Stimulated activated CD4-positive, alpha-beta T cell treated with anti-CD3 and anti-CD28 coated beads, Interleukin-12 subunit alpha, Interleukin-12 subunit beta, amount 100 ng/mL, for 24 hours (primary cell): ENCODE measurements around the gene CADPS.

ENCODE experiments used
- DNase-seq, 2 experiments: peaks; one replicate each; pipeline ENCODE4 v3.0.0-alpha.2; 2020; ENCODE audit warnings: low read depth in 2 of 2

Gene CADPS

DNA sequence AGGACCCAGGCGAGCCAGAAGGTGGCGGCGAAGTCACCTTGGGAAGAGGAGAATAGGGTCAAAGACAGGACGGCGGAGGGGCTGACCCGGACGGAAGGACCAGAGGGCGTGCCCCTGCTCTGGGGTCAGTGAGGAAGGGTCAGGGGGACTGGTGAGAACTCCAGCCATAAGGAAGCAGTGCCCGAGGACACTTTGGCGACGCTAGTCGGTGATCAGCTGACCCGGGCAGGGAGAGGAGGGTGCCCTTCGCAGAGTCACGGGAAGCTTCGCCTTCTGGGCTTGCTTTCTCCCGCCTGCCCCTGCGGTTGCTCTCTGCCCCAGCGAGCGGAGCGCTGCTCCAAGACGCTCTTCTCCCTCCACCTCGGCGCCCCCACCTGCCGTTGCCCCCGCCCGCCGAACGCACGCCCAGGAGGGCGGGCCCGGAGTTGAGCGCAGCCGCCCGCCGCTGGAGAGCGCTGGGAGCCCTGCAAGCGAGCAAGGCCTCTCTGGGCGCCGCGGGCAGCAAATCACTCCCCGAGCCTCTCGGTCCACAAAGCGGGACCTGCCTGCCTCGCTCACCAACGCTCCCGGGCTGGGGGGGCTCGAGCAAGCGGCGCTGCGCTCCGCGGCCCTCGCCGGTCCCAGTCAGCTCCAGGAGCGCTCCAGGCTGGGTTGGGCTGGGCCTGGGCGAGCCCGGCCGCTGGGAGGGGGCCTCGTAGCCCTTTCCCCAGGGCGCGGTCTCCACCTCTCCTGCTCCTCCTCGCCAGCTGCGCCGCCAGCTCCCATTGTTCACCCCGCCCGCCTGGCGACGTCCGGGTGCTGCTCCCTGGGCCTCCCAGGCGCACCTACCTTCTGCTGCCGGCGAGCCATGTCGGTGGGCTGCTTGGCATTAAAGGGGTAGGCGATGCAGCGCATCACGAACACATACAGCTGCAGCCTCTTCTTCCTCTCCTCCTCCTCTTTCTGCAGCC is 1.2 kb downstream of the CADPS start:
- DNase-seq = no peak

DNA sequence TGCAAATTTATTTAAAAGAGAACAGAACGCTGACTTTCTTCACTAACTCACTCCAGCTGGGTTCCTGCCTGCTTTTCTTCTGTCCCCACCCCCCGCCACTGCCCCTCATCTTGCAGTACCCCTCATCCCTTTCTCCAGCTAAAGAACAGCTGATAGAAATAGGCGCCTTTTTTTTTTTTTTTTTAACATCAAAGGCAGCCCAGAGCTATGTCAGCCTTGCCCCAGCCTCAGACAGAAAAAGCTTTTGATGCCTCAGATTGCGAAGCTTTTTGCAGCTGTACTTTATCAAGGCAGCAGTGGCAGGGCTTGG is 1.8 kb downstream of the CADPS start:
- no peak for DNase-seq

DNA sequence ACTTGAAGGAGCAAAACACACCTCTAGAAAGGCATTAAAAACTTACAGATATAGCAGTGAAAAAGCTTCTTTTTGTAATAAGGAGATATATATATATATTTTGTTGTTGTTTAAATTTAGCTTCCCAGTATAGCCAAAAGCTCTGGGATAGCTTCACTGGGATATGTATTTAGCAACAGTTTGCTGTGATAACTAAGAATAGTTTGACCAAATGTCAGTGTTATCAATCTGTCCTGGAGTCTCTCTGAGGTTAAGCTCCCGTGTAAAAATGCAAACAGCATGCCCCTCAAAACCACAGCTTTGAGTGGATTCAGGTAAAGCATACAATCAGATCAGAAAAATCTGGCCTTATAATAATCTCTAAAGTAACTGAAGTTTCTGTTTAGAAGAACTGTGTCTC is 2.9 kb downstream of the CADPS start:
- DNase-seq = no peak

DNA sequence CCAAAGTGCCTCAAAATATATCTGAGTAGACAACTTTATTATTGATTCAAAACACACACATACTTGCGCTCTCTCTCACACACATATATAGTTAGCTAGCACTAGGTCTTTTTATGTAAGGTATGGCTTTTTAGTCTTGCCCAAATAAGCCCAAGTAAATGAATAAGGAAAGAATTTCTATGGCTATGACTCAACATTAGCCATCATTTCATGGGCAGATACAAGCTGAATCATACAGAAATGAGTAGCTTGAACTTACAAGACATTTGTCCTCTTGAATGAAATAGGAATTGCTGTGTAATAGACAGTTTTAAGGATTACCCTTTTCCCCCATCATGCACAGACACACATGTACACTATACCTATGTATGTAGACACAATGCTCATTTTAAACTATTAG is 4.9 kb downstream of the CADPS start:
- no peak for DNase-seq

DNA sequence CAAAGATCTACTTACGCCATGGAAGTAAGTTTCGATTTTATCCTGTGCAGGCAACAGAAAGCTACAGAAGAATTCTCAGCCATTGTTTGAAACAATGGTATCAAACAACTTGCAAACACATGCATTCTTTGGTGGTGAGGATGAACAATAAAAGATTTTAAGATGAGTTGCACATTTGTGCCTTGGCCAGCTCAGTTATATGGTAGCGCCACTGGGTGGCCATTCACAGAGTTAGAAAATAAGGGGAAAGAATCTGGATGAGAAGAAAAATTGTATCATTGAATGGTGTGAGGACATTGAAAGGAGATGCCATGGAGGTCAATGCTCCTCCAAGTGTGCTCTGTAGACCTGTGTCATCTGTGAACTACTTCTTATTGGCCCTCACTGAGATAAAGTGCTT is 11.6 kb downstream of the CADPS start:
- no peak for DNase-seq

GRCh38 chr3:62859203-62859791 is 15.9 kb downstream of the CADPS start:
- DNase-seq = no peak

- no peak for DNase-seq
Measured at GRCh38 chr3:62845996-62846395, 29.2 kb downstream of the CADPS start.

DNA sequence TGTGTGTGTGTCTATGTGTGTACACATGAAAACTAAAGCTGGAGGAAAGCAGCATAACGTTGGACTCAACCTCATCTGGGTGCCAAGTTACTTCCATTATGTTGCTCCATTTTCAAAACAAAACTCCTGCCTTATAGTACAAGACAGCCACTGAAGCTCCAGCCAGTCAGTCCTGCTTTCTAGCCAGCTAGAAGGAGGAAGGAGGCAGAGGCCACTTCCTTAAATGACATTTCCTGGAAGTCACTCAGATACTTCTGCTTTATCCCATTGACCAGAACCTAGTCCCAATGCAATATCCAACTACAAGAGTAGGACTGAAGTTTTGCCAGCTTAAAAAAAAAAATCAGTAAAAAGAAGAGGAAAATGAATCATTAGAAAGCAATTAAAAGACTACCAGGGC is 31.7 kb downstream of the CADPS start:
- DNase-seq = no peak

- DNase-seq = no peak
Measured at GRCh38 chr3:62839748-62840147, 35.5 kb downstream of the CADPS start.

DNA sequence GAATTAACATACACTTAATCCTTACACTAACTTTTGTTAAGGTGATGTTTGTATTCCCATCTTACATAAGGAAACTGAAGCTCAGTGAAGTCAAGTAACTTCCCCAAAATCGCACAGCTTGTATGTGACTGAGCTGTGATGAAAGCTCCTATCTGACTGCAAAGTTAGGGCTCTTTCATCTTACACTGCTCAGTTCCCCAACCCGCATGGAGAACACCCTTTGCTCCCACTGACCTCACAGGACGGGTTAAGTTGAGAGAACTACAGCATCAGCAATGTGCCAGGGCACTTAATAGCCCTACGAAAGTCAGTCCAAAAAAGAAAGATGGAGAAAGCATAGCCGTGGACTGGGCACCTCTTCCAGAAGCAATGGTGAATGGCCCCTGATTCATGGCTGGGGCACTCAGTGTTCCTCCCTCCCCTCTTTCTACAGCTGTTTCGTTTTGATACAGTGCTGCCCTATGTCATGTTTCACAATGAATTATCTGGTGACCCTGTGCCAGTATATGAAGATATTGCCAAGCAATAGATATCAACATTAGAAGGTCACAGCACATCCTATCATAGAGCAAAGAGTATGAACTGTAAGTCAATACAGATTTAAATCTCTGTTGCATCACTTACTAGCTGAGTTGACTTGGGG is 38.0 kb downstream of the CADPS start:
- DNase-seq = no peak

DNA sequence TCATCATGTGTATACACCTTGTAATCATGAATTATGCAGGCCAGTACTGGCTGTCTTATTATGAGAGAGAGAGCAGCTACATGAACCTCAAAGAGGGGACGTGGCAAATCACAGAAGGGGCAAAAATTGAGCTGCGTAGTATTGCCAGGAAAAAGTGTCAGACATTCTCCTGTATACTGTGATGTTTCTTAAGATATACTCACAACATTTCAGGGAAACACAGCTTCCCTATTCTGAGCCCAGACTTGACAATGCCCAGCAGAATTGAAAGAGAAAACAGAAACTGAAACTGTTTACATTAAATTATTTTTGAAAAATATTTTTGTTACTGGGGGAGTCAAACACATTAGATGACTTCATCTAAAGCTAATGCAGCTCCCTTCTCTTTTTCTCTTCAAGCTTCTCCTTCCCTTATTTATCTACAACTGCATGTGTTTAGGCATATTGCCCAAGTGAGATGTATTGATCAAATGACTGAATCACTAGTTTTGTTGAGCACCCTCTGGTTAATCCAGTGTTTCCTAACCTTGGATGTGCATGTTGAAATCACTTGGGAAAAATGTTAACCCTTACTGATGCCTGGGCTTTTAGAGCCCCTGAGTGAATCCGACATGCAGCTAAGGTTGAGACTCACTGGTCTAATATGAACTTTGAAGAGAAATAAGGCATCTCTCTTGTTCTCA is 39.5 kb downstream of the CADPS start:
- no peak for DNase-seq

DNA sequence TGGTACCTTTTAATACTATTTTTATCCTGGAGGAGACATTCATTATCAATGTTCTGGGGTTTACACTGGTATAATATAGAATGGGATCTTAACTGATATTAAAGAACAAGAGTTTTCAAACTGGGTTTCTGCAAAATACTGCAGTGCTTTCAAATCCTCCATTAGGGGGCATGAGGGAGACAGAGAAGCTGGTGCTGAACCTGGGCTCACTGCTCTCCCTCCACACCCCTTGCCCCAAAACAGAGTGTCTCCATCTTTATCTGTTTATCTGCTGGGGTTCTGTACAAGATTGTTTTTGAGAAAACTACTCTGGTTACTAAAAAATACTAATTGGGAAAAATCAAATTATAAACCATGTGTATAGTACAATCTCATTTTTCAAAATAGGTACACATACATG is 41.7 kb downstream of the CADPS start:
- DNase-seq = no peak

GRCh38 chr3:62832553-62832952 is 42.7 kb downstream of the CADPS start:
- no peak for DNase-seq

- no peak for DNase-seq
Measured at GRCh38 chr3:62830727-62831322, 44.4 kb downstream of the CADPS start.

- DNase-seq = no peak
Measured at GRCh38 chr3:62827550-62827949, 47.7 kb downstream of the CADPS start.

DNA sequence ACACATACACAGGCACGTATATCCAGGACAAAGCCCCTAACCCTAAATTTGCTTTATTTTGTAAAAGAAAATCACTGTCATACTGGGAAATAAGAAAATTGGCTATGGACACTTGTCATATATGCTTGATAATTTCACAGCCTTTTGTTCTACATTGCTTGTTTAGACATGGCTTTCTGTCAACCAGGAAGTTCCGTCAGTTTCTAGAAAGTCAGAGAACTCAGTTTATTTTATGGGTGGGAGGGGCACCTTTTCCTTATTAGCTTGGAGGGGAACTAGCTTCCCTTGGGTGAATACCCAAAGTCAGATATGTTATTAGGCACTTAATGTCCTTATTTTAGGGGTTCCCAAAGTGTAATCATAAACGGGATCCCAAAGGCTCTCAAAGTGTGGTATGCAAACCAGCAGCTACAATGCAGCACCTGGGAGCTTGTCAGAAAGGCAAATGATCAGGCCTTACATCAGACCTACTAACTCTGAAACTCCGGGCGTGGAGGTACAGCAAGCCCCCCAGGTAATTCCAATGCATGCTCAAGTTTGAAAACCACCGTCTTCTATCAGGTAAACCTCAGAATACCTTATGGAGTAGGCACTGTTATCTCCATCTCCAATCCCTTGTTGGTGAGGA is 50.1 kb downstream of the CADPS start:
- DNase-seq = no peak

- no peak for DNase-seq
Measured at GRCh38 chr3:62823461-62824050, 51.7 kb downstream of the CADPS start.

- no peak for DNase-seq
Measured at GRCh38 chr3:62822905-62823304, 52.3 kb downstream of the CADPS start.

- no peak for DNase-seq
Measured at GRCh38 chr3:62818347-62818746, 56.9 kb downstream of the CADPS start.

GRCh38 chr3:62817678-62818077 is 57.5 kb downstream of the CADPS start:
- DNase-seq = no peak

GRCh38 chr3:62815981-62816380 is 59.2 kb downstream of the CADPS start:
- DNase-seq = no peak
